ENCODE data around the gene MUSK.

The MUSK gene

GRCh38 chr9:110671849-110672248, 3.3 kb downstream of the MUSK start:
- H3K4me3 ChIP-seq (ENCODE audit: insufficient read depth, low read length, poor library complexity, severe bottlenecking) = no peak overlapping the region
- H2AFZ ChIP-seq (ENCODE audit: low read depth, low read length, severe bottlenecking) = no peak overlapping the region
- no peak overlapping the region for H3K27ac ChIP-seq (ENCODE audit: low read depth, low read length)

GRCh38 chr9:110672873-110673510, 4.4 kb downstream of the MUSK start:
- H3K27me3 ChIP-seq (ENCODE audit: low read length) = no peaks in the 10 kb centered on the region
- no peak overlapping the region for H3K4me3 ChIP-seq (ENCODE audit: insufficient read depth, low read length, poor library complexity, severe bottlenecking)
- no peaks in the 10 kb centered on the region for H3F3A ChIP-seq (ENCODE audit: insufficient read depth)
- H3K27ac ChIP-seq (ENCODE audit: low read depth, low read length) = no peak overlapping the region
- no peaks in the 10 kb centered on the region for H3K36me3 ChIP-seq (ENCODE audit: low read length)
- no peaks in the 10 kb centered on the region for H3K79me2 ChIP-seq (ENCODE audit: insufficient read depth, low read length)
- H3K9ac ChIP-seq (ENCODE audit: low read length) = no peak overlapping the region
- H3K4me2 ChIP-seq (ENCODE audit: low read depth, low read length, poor library complexity, severe bottlenecking) = no peak overlapping the region
- TF ChIP-seq CTCF (IDR thresholded peaks at IDR 0.05; ENCODE audit: insufficient read depth, low read length, poor library complexity, severe bottlenecking) (no peak), EZH2phosphoT487 (conservative IDR thresholded peaks at IDR 0.05; ENCODE audit: low read length) (no peak)
- H3K9me3 ChIP-seq (ENCODE audit: insufficient read depth, low read length) = no peaks in the 10 kb centered on the region
- no peaks in the 10 kb centered on the region for H4K20me1 ChIP-seq (ENCODE audit: low read depth, low read length)
- no peak overlapping the region for H2AFZ ChIP-seq (ENCODE audit: low read depth, low read length, severe bottlenecking)
- no peaks in the 10 kb centered on the region for H3K9me2 ChIP-seq (replicated peaks; ENCODE audit: insufficient read depth, low read length)

More at GRCh38 chr9:110671849-110672248, 3.3 kb downstream of the MUSK start:
- no peak for TF ChIP-seq EZH2phosphoT487 (conservative IDR thresholded peaks at IDR 0.05; ENCODE audit: low read length)
- no peak for TF ChIP-seq CTCF (IDR thresholded peaks at IDR 0.05; ENCODE audit: insufficient read depth, low read length, poor library complexity, severe bottlenecking)
- no peaks in the 10 kb centered on the region for H3K9me2 ChIP-seq (replicated peaks; ENCODE audit: insufficient read depth, low read length)
- H3K4me2 ChIP-seq (ENCODE audit: low read depth, low read length, poor library complexity, severe bottlenecking) = no peak overlapping the region
- no peaks in the 10 kb centered on the region for H3K9me3 ChIP-seq (ENCODE audit: insufficient read depth, low read length)
- no peaks in the 10 kb centered on the region for H3K36me3 ChIP-seq (ENCODE audit: low read length)
- no peak overlapping the region for H3K9ac ChIP-seq (ENCODE audit: low read length)
- H3K27me3 ChIP-seq (ENCODE audit: low read length) = no peaks in the 10 kb centered on the region
- H3F3A ChIP-seq (ENCODE audit: insufficient read depth) = no peaks in the 10 kb centered on the region
- H3K79me2 ChIP-seq (ENCODE audit: insufficient read depth, low read length) = no peaks in the 10 kb centered on the region
- H4K20me1 ChIP-seq (ENCODE audit: low read depth, low read length) = no peaks in the 10 kb centered on the region

- Histone ChIP-seq H3K36me3 (ENCODE audit: low read length) (no peaks in the 10 kb centered on the region), H3K27ac (ENCODE audit: low read depth, low read length) (no peak overlapping the region), H3F3A (ENCODE audit: insufficient read depth) (peaks cover 3% of the 10 kb centered on the region; the same call in 1 of the 2 replicates), H3K4me3 (ENCODE audit: insufficient read depth, low read length, poor library complexity, severe bottlenecking) (no peak overlapping the region), H3K4me2 (ENCODE audit: low read depth, low read length, poor library complexity, severe bottlenecking) (no peak overlapping the region), H2AFZ (ENCODE audit: low read depth, low read length, severe bottlenecking) (no peak overlapping the region), H4K20me1 (ENCODE audit: low read depth, low read length) (no peaks in the 10 kb centered on the region), H3K27me3 (ENCODE audit: low read length) (no peaks in the 10 kb centered on the region), H3K9me3 (ENCODE audit: insufficient read depth, low read length) (no peaks in the 10 kb centered on the region), H3K79me2 (ENCODE audit: insufficient read depth, low read length) (no peaks in the 10 kb centered on the region), H3K9ac (ENCODE audit: low read length) (no peak overlapping the region), H3K9me2 (replicated peaks; ENCODE audit: insufficient read depth, low read length) (no peaks in the 10 kb centered on the region)
- TF ChIP-seq EZH2phosphoT487 (conservative IDR thresholded peaks at IDR 0.05; ENCODE audit: low read length) = no peak
- TF ChIP-seq CTCF (IDR thresholded peaks at IDR 0.05; ENCODE audit: insufficient read depth, low read length, poor library complexity, severe bottlenecking) = no peak
Observed at GRCh38 chr9:110687497-110687896, 18.9 kb downstream of the MUSK start.

All from SU-DHL-6 (cell line).